SK-N-SH (cell line): ENCODE data around the gene TTC39B. TPM values are rescaled to one million over a fixed set of nuclear protein-coding genes. Genes with fewer than 3 reads are reported as not detected.

ENCODE experiments used
- CTCF ChIA-PET: fragments of 300-600, 350-600 bp; formaldehyde crosslinking; extraction: SDS; loops from one replicate; lab custom pipeline; 2021; lab: Yijun Ruan, JAX
- POLR2A ChIA-PET: fragments of 350-600 bp; sonication (Branson Sonifier 250); formaldehyde crosslinking; extraction: SDS; loops from one replicate; lab custom pipeline; 2020; ENCODE audit warnings: antibody characterized with exemption, inconsistent platforms; lab: Yijun Ruan, JAX
- DNase-seq: peaks from one replicate; pipeline ENCODE4 v3.0.0; 2012
- H2AFZ ChIP-seq: fragments of 200-600 bp; sonication (generic); 2 replicates; pipeline ENCODE4 v1.8.1; 2016; ENCODE audit warnings: antibody characterized with exemption, mild to moderate bottlenecking, low read depth
- H3F3A ChIP-seq: fragments of 200-600 bp; sonication (generic); replicated peaks from 2 replicates; pipeline ENCODE3; 2016; ENCODE audit warnings: antibody characterized with exemption, mild to moderate bottlenecking; ENCODE audit not compliant: insufficient read depth
- H3K27ac ChIP-seq, 2 experiments: fragments of 200-500 bp in 1 of 2; fragments of 200-600 bp in 1 of 2; sonication (Bioruptor generic) in 1 of 2; sonication (generic), shearing (Covaris generic) in 1 of 2; 2 replicates each; pipeline versions ENCODE4 v1.5.1 to v1.6.1; 2014 to 2016; ENCODE audit warnings: low read depth in 2 of 2, inconsistent platforms in 1 of 2, low read length in 1 of 2, mild to moderate bottlenecking in 1 of 2, mixed read lengths in 1 of 2
- H3K27me3 ChIP-seq: fragments of 200-600 bp; sonication (generic), shearing (Covaris generic); 2 replicates; pipeline ENCODE4 v1.6.1; 2016; ENCODE audit warnings: mixed run types; ENCODE audit not compliant: insufficient read depth
- H3K36me3 ChIP-seq, 2 experiments: fragments of 200-500 bp in 1 of 2; fragments of 200-600 bp in 1 of 2; sonication (Bioruptor generic) in 1 of 2; sonication (generic) in 1 of 2; replicated peaks in 1 of 2; 2 replicates each; pipeline versions ENCODE3 to v1.5.1; 2014 to 2016; ENCODE audit warnings: low read length in 1 of 2, mild to moderate bottlenecking in 1 of 2; ENCODE audit not compliant: insufficient read depth in 2 of 2, control insufficient read depth in 1 of 2
- H3K4me1 ChIP-seq, 2 experiments: fragments of 200-500 bp in 1 of 2; fragments of 200-600 bp in 1 of 2; sonication (Bioruptor generic) in 1 of 2; sonication (generic), shearing (Covaris generic) in 1 of 2; 2 replicates each; pipeline versions ENCODE4 v1.5.1 to v1.6.1; 2014 to 2016; ENCODE audit warnings: low read depth in 1 of 2, low read length in 1 of 2, mixed run types in 1 of 2; ENCODE audit not compliant: insufficient read depth in 2 of 2, control insufficient read depth in 1 of 2
- H3K4me2 ChIP-seq: fragments of 200-600 bp; sonication (generic), shearing (Covaris generic); 2 replicates; pipeline ENCODE4 v1.6.1; 2017; ENCODE audit warnings: mixed run types
- H3K4me3 ChIP-seq, 2 experiments: fragments of 200-500 bp in 1 of 2; fragments of 200-600 bp in 1 of 2; sonication (Bioruptor generic) in 1 of 2; sonication (generic), shearing (Covaris generic) in 1 of 2; 2 replicates each; pipeline versions ENCODE4 v1.5.1 to v1.8.1; 2014 to 2016; ENCODE audit warnings: low read depth in 2 of 2, inconsistent platforms in 1 of 2, low read length in 1 of 2, mild to moderate bottlenecking in 1 of 2, mixed read lengths in 1 of 2, moderate library complexity in 1 of 2
- H3K79me2 ChIP-seq: fragments of 200-600 bp; sonication (generic); 2 replicates; pipeline ENCODE4 v1.8.1; 2017; ENCODE audit warnings: mild to moderate bottlenecking; ENCODE audit not compliant: insufficient read depth
- H3K9ac ChIP-seq: fragments of 200-600 bp; sonication (generic); 2 replicates; pipeline ENCODE4 v1.6.1; 2017; ENCODE audit warnings: mixed run types
- H3K9me2 ChIP-seq: fragments of 200-600 bp; sonication (generic); 2 replicates; pipeline ENCODE4 v1.6.1; 2017; ENCODE audit warnings: mixed run types
- H3K9me3 ChIP-seq: fragments of 200-600 bp; sonication (generic); 2 replicates; pipeline ENCODE4 v1.6.1; 2017; ENCODE audit warnings: mixed run types, mild to moderate bottlenecking, moderate library complexity
- H4K20me1 ChIP-seq: fragments of 200-600 bp; sonication (generic); 2 replicates; pipeline ENCODE4 v1.6.1; 2017; ENCODE audit warnings: mild to moderate bottlenecking, mixed run types; ENCODE audit not compliant: insufficient read depth
- CTCF ChIP-seq: fragments of 200-600 bp; sonication (generic); IDR thresholded peaks from 2 replicates; pipeline ENCODE4 v1.6.1; 2017; ENCODE audit warnings: antibody characterized with exemption, mild to moderate bottlenecking, moderate library complexity
- EP300 ChIP-seq, 2 experiments: IDR thresholded peaks; 2 replicates each; pipeline versions ENCODE4 v1.4.0 to v1.6.1; 2012; ENCODE audit warnings: borderline replicate concordance in 1 of 2, low read depth in 1 of 2, low read length in 1 of 2
- EZH2phosphoT487 ChIP-seq: fragments of 200-600 bp; sonication (generic); IDR thresholded peaks from 2 replicates; pipeline ENCODE4 v1.6.1; 2017; ENCODE audit warnings: low read depth, mixed run types, mild to moderate bottlenecking, antibody characterized with exemption, moderate library complexity, borderline replicate concordance
- IRF3 ChIP-seq: fragments of 150-350 bp; IDR thresholded peaks from 2 replicates; pipeline ENCODE4 v1.6.1; 2016; ENCODE audit warnings: mild to moderate bottlenecking, low read depth, low read length
- MAX ChIP-seq: IDR thresholded peaks from 2 replicates; pipeline ENCODE4 v1.4.0; 2012; ENCODE audit warnings: low read depth
- MXI1 ChIP-seq: IDR thresholded peaks from 2 replicates; pipeline ENCODE4 v1.6.1; 2012; ENCODE audit warnings: mild to moderate bottlenecking, low read depth, low read length, improper control_type of control experiment
- NRF1 ChIP-seq: IDR thresholded peaks from 2 replicates; pipeline ENCODE4 v1.6.1; 2012; ENCODE audit warnings: low read depth, mild to moderate bottlenecking, low read length
- REST ChIP-seq: IDR thresholded peaks from 2 replicates; pipeline ENCODE4 v1.6.1; 2012; ENCODE audit warnings: mild to moderate bottlenecking, low read depth, low read length, moderate library complexity
- SIN3A ChIP-seq: IDR thresholded peaks from 2 replicates; pipeline ENCODE4 v1.6.1; 2012; ENCODE audit warnings: low read depth, mild to moderate bottlenecking, low read length, moderate library complexity, borderline replicate concordance
- TEAD4 ChIP-seq: IDR thresholded peaks from 2 replicates; pipeline ENCODE4 v1.4.0; 2012; ENCODE audit warnings: mild to moderate bottlenecking, borderline replicate concordance; ENCODE audit not compliant: insufficient read depth
- ZBTB33 ChIP-seq: IDR thresholded peaks from 2 replicates; pipeline ENCODE4 v1.4.0; 2012; ENCODE audit warnings: low read depth, borderline replicate concordance
- WGBS: methylation state at CpG from one replicate; pipeline ENCODE4 v1.1.6; 2017; ENCODE audit warnings: low lambda C conversion rate; 5-methylcytosine and 5-hydroxymethylcytosine counted together
- polyA plus RNA-seq, 3 experiments: library from polyadenylated mRNA; depleted of rRNA; stranded (reverse); fragments of >200 nt; gene quantifications; 2 replicates each; pipeline ENCODE4 v1.2.3, GENCODE V29; 2012

The TTC39B gene
- polyA plus RNA-seq, 1 of the 3 experiments (the other 2 are of a cell fraction): 0.54 TPM

- Histone ChIP-seq H3K9ac (no peak overlapping the region), H3K9me3 (no peaks in the 10 kb centered on the region), H4K20me1 (no peaks in the 10 kb centered on the region), H3F3A (no peaks in the 10 kb centered on the region), H3K79me2 (no peaks in the 10 kb centered on the region), H3K4me3 (no peak overlapping the region), H3K4me1 (peaks cover 0 to 3% of the 10 kb centered on the region in 2 experiments; a peak in 1 of 4 replicates), H3K4me2 (no peak overlapping the region), H2AFZ (no peak overlapping the region), H3K27me3 (no peaks in the 10 kb centered on the region; the same call in 1 of the 2 replicates), H3K36me3 (no peaks in the 10 kb centered on the region), H3K27ac (no peak overlapping the region), H3K9me2 (no peaks in the 10 kb centered on the region)
- POLR2A ChIA-PET: no interaction called here
- TF ChIP-seq EP300 (IDR thresholded peaks at IDR 0.05; ENCODE audit: borderline replicate concordance in 1 of 2, low read depth in 1 of 2, low read length in 1 of 2) (no peak), IRF3 (no peak), EZH2phosphoT487 (no peak), NRF1 (no peak), ZBTB33 (no peak), TEAD4 (no peak), REST (no peak), MXI1 (no peak), MAX (no peak), CTCF (no peak), SIN3A (no peak)
- CTCF ChIA-PET: interaction anchor here (6.0 kb wide), 1 partner anchor 33 kb away, joined by 37 read pairs; no protein-coding TSS in a partner anchor
- DNase-seq: no peak
- WGBS: 60% methylated on average over 2 of the region's 2 CpGs
Observed at GRCh38 chr9:15138357-15138686, 168.7 kb downstream of the TTC39B start.
